Measurements from ENCODE around the gene COX14.
A peak's percentile ranks its signal among the peaks of the same experiment; 100 is the strongest.

COX14 gene

DNA sequence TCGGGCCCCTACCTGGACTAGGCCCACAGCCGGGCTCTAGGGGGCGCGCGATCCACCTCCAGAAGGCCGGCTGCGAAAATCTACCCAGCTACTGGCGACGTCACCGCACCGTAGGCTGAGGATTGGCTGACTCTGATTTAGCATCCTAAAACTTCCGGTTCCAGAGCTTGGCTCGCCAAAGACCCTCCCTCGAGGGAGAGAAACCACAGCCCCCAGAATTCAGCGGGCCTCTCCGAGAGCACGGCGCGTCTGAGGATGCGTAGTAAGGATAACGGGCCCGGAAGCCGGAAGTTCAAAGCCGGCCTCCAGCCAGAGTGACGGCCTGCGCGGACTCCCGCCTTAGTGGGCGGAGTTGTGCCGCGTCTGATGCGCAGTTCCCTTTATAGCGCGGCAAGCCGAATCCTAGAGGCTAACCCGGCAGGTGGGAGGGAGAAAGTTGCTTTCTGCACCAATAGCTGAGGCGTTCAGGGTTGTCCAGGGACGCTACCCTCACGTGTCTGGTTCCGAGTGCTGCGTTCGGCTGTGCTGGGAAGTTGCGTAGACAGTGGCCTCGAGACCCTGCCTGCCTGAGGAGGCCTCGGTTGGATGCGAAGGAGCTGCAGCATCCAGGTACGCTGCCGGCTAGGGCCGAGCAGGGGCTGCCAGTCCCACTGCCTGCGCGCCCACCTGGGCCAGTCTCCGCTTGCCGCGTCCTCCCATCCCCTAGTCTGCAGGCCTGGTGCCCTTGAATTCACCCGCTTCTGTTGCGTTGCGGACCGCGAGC, at the start of gene COX14 (continued):
- TF ChIP-seq, protein P1, sequence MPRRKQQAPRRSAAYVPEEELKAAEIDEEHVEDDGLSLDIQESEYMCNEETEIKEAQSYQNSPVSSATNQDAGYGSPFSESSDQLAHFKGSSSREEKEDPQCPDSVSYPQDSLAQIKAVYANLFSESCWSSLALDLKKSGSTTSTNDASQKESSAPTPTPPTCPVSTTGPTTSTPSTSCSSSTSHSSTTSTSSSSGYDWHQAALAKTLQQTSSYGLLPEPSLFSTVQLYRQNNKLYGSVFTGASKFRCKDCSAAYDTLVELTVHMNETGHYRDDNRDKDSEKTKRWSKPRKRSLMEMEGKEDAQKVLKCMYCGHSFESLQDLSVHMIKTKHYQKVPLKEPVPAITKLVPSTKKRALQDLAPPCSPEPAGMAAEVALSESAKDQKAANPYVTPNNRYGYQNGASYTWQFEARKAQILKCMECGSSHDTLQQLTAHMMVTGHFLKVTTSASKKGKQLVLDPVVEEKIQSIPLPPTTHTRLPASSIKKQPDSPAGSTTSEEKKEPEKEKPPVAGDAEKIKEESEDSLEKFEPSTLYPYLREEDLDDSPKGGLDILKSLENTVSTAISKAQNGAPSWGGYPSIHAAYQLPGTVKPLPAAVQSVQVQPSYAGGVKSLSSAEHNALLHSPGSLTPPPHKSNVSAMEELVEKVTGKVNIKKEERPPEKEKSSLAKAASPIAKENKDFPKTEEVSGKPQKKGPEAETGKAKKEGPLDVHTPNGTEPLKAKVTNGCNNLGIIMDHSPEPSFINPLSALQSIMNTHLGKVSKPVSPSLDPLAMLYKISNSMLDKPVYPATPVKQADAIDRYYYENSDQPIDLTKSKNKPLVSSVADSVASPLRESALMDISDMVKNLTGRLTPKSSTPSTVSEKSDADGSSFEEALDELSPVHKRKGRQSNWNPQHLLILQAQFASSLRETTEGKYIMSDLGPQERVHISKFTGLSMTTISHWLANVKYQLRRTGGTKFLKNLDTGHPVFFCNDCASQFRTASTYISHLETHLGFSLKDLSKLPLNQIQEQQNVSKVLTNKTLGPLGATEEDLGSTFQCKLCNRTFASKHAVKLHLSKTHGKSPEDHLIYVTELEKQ (tag by site-specific recombination; IDR thresholded peaks at IDR 0.05; ENCODE audit: borderline replicate concordance): no peak
- TF ChIP-seq MEIS1 (CRISPR knock-in tag; IDR thresholded peaks at IDR 0.05; ENCODE audit: borderline replicate concordance): no peak
- TF ChIP-seq ZXDB (tag by site-specific recombination; IDR thresholded peaks at IDR 0.05): peak; percentile 86
- TF ChIP-seq, protein P2, sequence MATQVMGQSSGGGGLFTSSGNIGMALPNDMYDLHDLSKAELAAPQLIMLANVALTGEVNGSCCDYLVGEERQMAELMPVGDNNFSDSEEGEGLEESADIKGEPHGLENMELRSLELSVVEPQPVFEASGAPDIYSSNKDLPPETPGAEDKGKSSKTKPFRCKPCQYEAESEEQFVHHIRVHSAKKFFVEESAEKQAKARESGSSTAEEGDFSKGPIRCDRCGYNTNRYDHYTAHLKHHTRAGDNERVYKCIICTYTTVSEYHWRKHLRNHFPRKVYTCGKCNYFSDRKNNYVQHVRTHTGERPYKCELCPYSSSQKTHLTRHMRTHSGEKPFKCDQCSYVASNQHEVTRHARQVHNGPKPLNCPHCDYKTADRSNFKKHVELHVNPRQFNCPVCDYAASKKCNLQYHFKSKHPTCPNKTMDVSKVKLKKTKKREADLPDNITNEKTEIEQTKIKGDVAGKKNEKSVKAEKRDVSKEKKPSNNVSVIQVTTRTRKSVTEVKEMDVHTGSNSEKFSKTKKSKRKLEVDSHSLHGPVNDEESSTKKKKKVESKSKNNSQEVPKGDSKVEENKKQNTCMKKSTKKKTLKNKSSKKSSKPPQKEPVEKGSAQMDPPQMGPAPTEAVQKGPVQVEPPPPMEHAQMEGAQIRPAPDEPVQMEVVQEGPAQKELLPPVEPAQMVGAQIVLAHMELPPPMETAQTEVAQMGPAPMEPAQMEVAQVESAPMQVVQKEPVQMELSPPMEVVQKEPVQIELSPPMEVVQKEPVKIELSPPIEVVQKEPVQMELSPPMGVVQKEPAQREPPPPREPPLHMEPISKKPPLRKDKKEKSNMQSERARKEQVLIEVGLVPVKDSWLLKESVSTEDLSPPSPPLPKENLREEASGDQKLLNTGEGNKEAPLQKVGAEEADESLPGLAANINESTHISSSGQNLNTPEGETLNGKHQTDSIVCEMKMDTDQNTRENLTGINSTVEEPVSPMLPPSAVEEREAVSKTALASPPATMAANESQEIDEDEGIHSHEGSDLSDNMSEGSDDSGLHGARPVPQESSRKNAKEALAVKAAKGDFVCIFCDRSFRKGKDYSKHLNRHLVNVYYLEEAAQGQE (tag by site-specific recombination; IDR thresholded peaks at IDR 0.05): no peak
- TF ChIP-seq, protein P3, sequence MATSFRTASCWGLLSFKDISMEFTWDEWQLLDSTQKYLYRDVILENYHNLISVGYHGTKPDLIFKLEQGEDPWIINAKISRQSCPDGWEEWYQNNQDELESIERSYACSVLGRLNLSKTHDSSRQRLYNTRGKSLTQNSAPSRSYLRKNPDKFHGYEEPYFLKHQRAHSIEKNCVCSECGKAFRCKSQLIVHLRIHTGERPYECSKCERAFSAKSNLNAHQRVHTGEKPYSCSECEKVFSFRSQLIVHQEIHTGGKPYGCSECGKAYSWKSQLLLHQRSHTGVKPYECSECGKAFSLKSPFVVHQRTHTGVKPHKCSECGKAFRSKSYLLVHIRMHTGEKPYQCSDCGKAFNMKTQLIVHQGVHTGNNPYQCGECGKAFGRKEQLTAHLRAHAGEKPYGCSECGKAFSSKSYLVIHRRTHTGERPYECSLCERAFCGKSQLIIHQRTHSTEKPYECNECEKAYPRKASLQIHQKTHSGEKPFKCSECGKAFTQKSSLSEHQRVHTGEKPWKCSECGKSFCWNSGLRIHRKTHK (tag by site-specific recombination; IDR thresholded peaks at IDR 0.05): no peak
- TF ChIP-seq, protein P4, sequence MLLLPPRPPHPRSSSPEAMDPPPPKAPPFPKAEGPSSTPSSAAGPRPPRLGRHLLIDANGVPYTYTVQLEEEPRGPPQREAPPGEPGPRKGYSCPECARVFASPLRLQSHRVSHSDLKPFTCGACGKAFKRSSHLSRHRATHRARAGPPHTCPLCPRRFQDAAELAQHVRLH (tag by site-specific recombination; IDR thresholded peaks at IDR 0.05): peak; percentile 99
- no peak for TF ChIP-seq ZNF791 (tag by site-specific recombination; IDR thresholded peaks at IDR 0.05)
- peak; percentile 91 for TF ChIP-seq ZNF341 (tag by site-specific recombination; IDR thresholded peaks at IDR 0.05; ENCODE audit: low read depth)
- peak; percentile 78; the same call in 1 of the 2 replicates for TF ChIP-seq ZNF391 (tag by site-specific recombination; IDR thresholded peaks at IDR 0.05; ENCODE audit: borderline replicate concordance, low read depth)
- TF ChIP-seq ZNF2 (tag by site-specific recombination; IDR thresholded peaks at IDR 0.05): peak; percentile 97
- no peak for TF ChIP-seq SETDB1 (IDR thresholded peaks at IDR 0.05; ENCODE audit: insufficient read length, low read length)
- TF ChIP-seq ZNF473 (tag by site-specific recombination; IDR thresholded peaks at IDR 0.05): no peak

DNA sequence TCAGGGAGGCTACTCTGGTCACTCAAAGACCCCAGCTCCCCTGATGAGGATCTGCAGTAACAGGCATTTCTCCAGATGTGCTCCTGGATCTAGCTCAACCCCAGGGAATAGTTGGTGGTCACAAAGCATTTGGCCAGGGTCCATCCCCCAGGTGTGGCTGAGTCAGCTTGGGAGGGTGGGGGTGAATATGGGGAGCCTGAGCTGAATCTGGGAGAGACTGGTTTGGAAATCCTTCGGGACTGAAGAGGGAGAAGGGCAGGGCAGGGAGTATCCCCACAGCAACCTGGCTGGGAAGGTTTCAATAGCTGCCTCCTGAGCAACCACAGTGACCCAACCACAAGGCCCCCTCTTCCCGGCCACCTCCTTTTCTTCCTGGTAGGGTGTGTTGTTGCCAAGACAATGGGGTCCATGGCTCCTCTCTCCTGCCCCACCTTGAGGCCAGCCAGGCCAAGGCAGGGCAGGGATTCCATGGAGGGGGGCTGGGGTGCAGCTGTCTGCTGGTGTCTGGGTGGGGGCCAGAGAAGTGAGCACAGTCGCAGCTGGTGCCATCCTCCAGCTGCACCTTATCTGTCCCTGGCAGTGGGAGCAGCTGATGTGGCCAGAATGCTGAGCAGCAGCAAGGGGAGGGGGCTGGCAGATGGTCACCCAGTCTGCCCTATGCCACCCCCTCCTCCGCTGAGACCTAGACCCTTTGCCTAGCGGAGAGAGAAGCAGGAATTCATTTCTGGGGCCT, 49.1 kb upstream of the COX14 start:
- Histone ChIP-seq H3K27ac (ENCODE audit: extremely low read depth, low read depth, low read length) (no peak overlapping the region), H3K4me1 (ENCODE audit: control insufficient read depth, insufficient read depth, low read length) (no peaks in the 10 kb centered on the region; the same call in 1 of the 2 replicates), H3K4me3 (ENCODE audit: low read depth, low read length) (no peak overlapping the region), H3K9me3 (ENCODE audit: control insufficient read depth, insufficient read depth, low read depth, low read length) (no peaks in the 10 kb centered on the region), H3K36me3 (ENCODE audit: control insufficient read depth in 2 of 2, insufficient read depth in 1 of 2, low read length in 2 of 2) (peaks cover 0 to 47% of the 10 kb centered on the region in 2 experiments; a peak in 1 of 3 replicates)
- ChIA-PET POLR2A (no interaction called here), CTCF (interaction anchor here (0.6 to 7.2 kb wide), 5 partner anchors 7 to 1871 kb away, joined by 3 to 51 read pairs (median 16); no protein-coding TSS in a partner anchor)
- TF ChIP-seq IKZF3 (tag by site-specific recombination; IDR thresholded peaks at IDR 0.05): no peak
- TF ChIP-seq GFI1B (tag by site-specific recombination; IDR thresholded peaks at IDR 0.05): no peak
- TF ChIP-seq ZNF266 (tag by site-specific recombination; IDR thresholded peaks at IDR 0.05; ENCODE audit: low read depth): no peak
- TF ChIP-seq MZF1 (tag by site-specific recombination; IDR thresholded peaks at IDR 0.05; ENCODE audit: borderline replicate concordance): no peak
- TF ChIP-seq ZNF658 (tag by site-specific recombination; IDR thresholded peaks at IDR 0.05): no peak
- TF ChIP-seq, protein P5, sequence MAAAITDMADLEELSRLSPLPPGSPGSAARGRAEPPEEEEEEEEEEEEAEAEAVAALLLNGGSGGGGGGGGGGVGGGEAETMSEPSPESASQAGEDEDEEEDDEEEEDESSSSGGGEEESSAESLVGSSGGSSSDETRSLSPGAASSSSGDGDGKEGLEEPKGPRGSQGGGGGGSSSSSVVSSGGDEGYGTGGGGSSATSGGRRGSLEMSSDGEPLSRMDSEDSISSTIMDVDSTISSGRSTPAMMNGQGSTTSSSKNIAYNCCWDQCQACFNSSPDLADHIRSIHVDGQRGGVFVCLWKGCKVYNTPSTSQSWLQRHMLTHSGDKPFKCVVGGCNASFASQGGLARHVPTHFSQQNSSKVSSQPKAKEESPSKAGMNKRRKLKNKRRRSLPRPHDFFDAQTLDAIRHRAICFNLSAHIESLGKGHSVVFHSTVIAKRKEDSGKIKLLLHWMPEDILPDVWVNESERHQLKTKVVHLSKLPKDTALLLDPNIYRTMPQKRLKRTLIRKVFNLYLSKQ (tag by site-specific recombination; IDR thresholded peaks at IDR 0.05; ENCODE audit: borderline replicate concordance): no peak
- no peak for TF ChIP-seq ZNF747 (tag by site-specific recombination; IDR thresholded peaks at IDR 0.05)
- TF ChIP-seq ZNF175 (tag by site-specific recombination; IDR thresholded peaks at IDR 0.05): no peak
- TF ChIP-seq, protein P6, sequence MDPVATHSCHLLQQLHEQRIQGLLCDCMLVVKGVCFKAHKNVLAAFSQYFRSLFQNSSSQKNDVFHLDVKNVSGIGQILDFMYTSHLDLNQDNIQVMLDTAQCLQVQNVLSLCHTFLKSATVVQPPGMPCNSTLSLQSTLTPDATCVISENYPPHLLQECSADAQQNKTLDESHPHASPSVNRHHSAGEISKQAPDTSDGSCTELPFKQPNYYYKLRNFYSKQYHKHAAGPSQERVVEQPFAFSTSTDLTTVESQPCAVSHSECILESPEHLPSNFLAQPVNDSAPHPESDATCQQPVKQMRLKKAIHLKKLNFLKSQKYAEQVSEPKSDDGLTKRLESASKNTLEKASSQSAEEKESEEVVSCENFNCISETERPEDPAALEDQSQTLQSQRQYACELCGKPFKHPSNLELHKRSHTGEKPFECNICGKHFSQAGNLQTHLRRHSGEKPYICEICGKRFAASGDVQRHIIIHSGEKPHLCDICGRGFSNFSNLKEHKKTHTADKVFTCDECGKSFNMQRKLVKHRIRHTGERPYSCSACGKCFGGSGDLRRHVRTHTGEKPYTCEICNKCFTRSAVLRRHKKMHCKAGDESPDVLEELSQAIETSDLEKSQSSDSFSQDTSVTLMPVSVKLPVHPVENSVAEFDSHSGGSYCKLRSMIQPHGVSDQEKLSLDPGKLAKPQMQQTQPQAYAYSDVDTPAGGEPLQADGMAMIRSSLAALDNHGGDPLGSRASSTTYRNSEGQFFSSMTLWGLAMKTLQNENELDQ (tag by site-specific recombination; IDR thresholded peaks at IDR 0.05; ENCODE audit: low read depth): no peak

All from HEK293 (cell line).